ENCODE measurements around the gene RBM23.
A peak's percentile ranks its signal among the peaks of the same experiment; 100 is the strongest.
"Not testable (repeated sequence)": the region's sequence is repeated elsewhere in the genome, so short reads cannot be mapped to it uniquely, and the experiment has no call there.

The RBM23 gene

DNA sequence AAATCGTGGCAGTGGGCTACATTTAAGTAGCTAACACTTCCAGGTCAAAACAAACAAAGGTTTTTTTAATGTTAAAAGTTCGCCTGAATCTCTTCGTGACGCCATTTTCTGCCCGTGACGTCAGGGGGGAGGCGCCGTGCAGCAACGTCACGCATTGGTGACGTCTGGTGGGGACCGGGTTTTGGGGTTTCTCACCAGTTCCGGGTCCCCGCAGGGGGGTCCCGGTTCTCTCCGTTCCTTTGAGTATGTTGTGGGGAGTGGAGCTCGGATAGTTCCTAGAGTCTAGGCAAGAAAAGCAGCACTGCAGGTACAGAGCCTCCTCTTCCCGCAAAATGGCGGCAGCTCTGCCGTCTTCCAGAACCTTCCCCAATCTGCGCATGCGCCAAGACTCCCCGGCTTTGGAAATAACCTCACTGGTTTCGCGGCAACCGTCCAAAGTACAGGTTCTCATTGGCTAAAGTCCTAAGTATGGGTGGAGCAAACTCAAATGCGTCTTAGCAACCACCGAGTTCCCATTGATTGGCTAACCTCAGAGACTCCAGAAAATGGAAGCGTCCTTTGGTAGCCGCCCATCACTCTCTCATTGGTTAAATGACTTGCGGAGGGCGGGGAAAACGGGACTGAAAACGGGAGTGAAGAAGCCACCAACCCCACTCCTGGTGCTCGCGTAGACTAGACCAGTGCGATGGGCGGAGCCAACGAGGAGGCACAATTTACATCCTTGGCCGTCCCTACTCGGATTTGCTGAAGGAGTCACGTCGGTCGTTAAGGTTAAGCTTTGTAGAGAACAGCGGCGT lies at the start of gene RBM23:
RBM23 (minus strand) TSS at position 346 of the 797 bp plus-strand sequence.
- Histone ChIP-seq H3K27me3 (ENCODE audit: control insufficient read depth in 1 of 2, insufficient read depth in 2 of 2, low read length in 2 of 2) (no peaks in the 10 kb centered on the region), H3K4me1 (ENCODE audit: control insufficient read depth in 1 of 2, insufficient read depth in 2 of 2, low read length in 2 of 2) (peaks cover 16% of the 10 kb centered on the region in 2 donors), H3K9me3 (ENCODE audit: control insufficient read depth in 1 of 2, low read length in 2 of 2) (no peaks in the 10 kb centered on the region), H3K36me3 (ENCODE audit: control insufficient read depth in 1 of 2, insufficient read depth in 2 of 2, low read length in 2 of 2) (peaks cover 13 to 33% of the 10 kb centered on the region in 2 donors), H3K4me3 (ENCODE audit: low read depth in 1 of 2, low read length in 2 of 2) (peak within 1 kb of the TSS; percentile 98 to 99), H3K9ac (ENCODE audit: low read depth in 1 of 2, low read length in 2 of 2) (peak within 1 kb of the TSS; percentile 97 to 100), H3K27ac (ENCODE audit: low read depth, low read length) (peak within 1 kb of the TSS; percentile 95)

DNA sequence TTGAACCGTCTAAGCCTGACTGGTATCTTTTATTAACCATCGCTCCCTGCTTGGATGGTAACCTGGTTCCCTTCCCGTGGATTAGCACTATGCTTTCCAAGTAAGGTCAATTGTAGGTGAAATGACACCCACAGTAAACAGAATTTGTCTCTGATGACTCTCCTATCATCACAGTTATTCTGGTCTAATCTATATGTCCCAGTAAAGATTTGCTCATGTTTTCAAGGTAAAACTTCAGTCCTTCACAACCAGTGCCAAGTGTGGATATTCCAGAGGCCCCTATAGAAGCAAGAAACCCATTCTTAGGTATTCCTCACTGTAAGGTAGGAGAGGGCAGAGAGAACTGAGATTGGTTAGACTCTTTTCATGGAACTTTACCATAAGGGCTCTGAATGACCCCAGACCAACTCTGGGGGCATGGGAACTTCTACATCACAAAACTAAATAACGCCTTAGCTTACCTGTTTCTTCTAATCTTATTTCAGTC lies 47.9 kb upstream of the RBM23 start:
- Histone ChIP-seq H3K4me1 (ENCODE audit: control insufficient read depth in 1 of 2, insufficient read depth in 2 of 2, low read length in 2 of 2) (no peaks in the 10 kb centered on the region), H3K27me3 (ENCODE audit: control insufficient read depth in 1 of 2, insufficient read depth in 2 of 2, low read length in 2 of 2) (no peaks in the 10 kb centered on the region), H3K4me3 (ENCODE audit: low read depth in 1 of 2, low read length in 2 of 2) (no peak overlapping the region), H3K27ac (ENCODE audit: low read depth, low read length) (no peak overlapping the region), H3K9ac (ENCODE audit: low read depth in 1 of 2, low read length in 2 of 2) (no peak overlapping the region), H3K36me3 (ENCODE audit: control insufficient read depth in 1 of 2, insufficient read depth in 2 of 2, low read length in 2 of 2) (no peaks in the 10 kb centered on the region), H3K9me3 (ENCODE audit: control insufficient read depth in 1 of 2, low read length in 2 of 2) (no peaks in the 10 kb centered on the region)

DNA sequence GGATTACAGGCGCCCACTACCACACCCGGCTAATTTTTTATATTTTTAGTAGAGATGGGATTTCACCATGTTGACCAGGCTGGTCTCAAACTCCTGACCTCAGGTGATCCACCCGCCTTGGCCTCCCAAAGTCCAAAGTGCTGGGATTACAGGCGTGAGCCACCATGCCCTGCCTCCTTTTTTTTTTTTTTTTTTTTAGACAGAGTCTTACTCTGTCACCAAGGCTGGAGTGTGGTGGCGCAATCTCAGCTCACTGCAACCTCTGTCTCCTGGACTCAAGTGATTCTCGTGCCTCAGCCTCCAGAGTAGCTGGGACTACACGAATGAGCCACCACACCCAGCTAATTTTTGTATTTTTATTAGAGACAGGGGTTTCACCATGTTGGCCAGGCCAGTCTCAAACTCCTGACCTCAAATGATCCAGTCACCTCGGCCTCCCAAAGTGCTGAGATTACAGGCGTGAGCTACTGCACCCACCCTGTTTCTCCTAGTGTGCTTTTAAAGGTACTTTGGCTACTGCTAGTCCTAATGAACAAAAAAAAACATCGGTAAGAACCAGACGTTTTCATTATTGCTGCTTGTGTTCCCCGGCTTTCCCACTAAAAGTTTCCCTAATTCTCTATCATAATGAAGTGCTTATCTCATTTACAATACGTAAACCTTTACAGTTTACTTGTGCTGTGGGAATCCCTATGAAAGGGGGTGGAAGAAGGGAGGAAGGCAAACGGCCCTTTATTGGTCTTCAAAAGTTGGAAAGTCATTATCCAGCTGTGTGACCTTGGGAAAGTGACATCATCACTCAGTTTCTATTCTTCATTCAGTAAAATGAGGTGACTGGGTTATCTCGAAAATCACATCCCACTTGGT lies 47.2 kb upstream of the RBM23 start:
- H3K36me3 ChIP-seq (ENCODE audit: control insufficient read depth in 1 of 2, insufficient read depth in 2 of 2, low read length in 2 of 2); H3K4me3 ChIP-seq (ENCODE audit: low read depth in 1 of 2, low read length in 2 of 2); H3K27me3 ChIP-seq (ENCODE audit: control insufficient read depth in 1 of 2, insufficient read depth in 2 of 2, low read length in 2 of 2): not testable (repeated sequence)

DNA sequence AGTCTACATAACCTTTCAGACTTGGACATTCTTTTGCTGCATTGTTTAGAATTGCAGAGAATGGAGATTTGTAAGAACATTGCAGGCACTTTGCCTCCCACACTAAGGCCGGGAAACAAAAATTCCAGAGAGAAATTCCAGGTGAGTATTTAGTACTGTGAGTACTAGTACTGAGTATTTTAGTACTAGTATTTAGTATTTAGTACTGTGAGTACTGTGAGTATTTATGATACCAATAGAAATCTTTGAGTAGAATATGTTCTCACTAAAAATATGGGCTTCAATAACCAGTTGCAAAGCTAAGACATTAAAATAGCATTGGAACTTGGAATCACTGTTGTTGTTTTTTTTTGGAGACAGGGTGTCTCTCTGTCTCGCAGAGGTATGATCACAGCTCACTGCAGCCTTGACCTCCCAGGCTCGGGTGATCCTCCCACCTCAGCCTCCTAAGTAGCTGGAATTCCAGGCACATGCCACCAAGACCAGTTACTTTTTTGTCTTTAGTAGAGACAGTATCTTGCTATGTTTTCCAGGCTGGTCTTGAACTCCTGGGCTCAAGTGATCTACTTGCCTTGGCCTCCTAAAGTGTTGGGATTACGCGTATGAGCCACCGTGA lies 43.2 kb upstream of the RBM23 start:
- Histone ChIP-seq H3K9ac (ENCODE audit: low read depth in 1 of 2, low read length in 2 of 2) (no peak overlapping the region), H3K27me3 (ENCODE audit: control insufficient read depth in 1 of 2, insufficient read depth in 2 of 2, low read length in 2 of 2) (no peaks in the 10 kb centered on the region), H3K4me1 (ENCODE audit: control insufficient read depth in 1 of 2, insufficient read depth in 2 of 2, low read length in 2 of 2) (no peaks in the 10 kb centered on the region), H3K36me3 (ENCODE audit: control insufficient read depth in 1 of 2, insufficient read depth in 2 of 2, low read length in 2 of 2) (no peaks in the 10 kb centered on the region), H3K27ac (ENCODE audit: low read depth, low read length) (no peak overlapping the region), H3K9me3 (ENCODE audit: control insufficient read depth in 1 of 2, low read length in 2 of 2) (no peaks in the 10 kb centered on the region), H3K4me3 (ENCODE audit: low read depth in 1 of 2, low read length in 2 of 2) (no peak overlapping the region)

More for the DNA sequence above, 47.2 kb upstream of the RBM23 start:
- H3K9me3 ChIP-seq (ENCODE audit: control insufficient read depth in 1 of 2, low read length in 2 of 2); H3K9ac ChIP-seq (ENCODE audit: low read depth in 1 of 2, low read length in 2 of 2); H3K27ac ChIP-seq (ENCODE audit: low read depth, low read length); H3K4me1 ChIP-seq (ENCODE audit: control insufficient read depth in 1 of 2, insufficient read depth in 2 of 2, low read length in 2 of 2): not testable (repeated sequence)

DNA sequence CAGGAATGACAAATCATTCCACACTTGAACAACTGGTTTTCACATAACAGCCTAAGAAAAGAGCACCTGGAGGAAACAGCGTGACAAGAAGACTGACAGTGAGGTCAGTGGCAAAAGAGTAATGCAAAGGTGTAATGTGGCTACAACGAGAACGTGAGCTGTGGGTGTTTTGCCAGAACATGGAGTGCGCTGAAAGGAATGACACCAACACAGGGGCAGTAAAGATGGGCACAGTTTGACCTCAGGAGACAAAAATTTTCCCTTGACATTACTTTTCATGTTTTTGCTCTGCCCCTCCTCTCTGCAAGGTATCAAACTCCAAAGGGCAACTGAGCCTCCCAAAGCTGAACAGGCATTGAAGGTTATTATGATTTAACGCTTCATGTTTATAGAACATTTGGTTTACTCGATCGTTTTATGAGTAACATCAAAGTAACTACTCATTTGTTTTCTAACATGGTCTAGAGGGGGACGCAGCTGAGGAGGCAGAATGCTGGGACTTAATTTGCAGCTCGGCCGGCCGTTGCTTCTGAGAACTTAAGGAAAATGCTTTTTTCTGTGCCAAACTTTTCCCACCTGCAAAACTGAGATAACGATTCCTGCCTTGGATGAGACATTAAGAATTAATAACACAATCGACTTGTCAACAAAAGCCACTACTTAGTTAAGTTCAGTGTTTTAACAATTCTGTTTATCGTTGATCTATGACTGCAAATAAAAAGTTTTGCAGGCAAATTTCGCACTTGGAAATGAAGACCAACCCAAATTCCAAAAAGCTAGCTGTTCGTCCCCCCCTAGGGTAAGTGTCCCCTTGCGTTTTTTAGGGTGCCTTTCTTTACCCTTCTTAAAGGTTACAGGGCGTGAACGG lies 37.0 kb upstream of the RBM23 start:
- H3K27me3 ChIP-seq (ENCODE audit: control insufficient read depth in 1 of 2, insufficient read depth in 2 of 2, low read length in 2 of 2), result no peaks in the 10 kb centered on the region
- peaks cover 0 to 18% of the 10 kb centered on the region in 2 donors for H3K36me3 ChIP-seq (ENCODE audit: control insufficient read depth in 1 of 2, insufficient read depth in 2 of 2, low read length in 2 of 2)
- H3K27ac ChIP-seq (ENCODE audit: low read depth, low read length), result peak overlapping the region; percentile 92
- H3K9ac ChIP-seq (ENCODE audit: low read depth in 1 of 2, low read length in 2 of 2), result peak overlapping the region; percentile 90 to 94
- H3K4me3 ChIP-seq (ENCODE audit: low read depth in 1 of 2, low read length in 2 of 2), result peak overlapping the region; percentile 81 to 91
- H3K4me1 ChIP-seq (ENCODE audit: control insufficient read depth in 1 of 2, insufficient read depth in 2 of 2, low read length in 2 of 2), result peaks cover 9 to 10% of the 10 kb centered on the region in 2 donors
- no peaks in the 10 kb centered on the region for H3K9me3 ChIP-seq (ENCODE audit: control insufficient read depth in 1 of 2, low read length in 2 of 2)

DNA sequence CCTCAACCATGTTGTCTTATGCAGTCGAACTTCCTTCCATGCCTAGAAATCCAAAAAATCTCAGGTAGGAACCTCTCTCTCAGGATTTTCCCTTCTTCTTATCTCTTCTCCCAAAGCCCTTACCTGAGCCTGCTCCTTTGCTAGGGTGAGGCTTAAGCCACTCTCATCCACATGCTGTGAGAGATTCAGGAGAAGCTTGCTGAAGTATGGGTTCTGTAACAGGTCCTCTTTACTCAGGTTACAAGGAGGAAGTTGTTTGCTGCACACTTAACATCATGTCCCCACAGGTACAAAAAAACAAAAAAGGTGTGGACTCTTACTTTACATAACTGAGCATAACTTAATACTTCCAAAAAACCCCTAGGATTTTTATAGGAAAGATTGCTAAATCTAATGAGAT lies 33.5 kb upstream of the RBM23 start:
- H3K9me3 ChIP-seq (ENCODE audit: control insufficient read depth in 1 of 2, low read length in 2 of 2), result no peaks in the 10 kb centered on the region
- H3K4me1 ChIP-seq (ENCODE audit: control insufficient read depth in 1 of 2, insufficient read depth in 2 of 2, low read length in 2 of 2), result peaks cover 9 to 10% of the 10 kb centered on the region in 2 donors
- H3K9ac ChIP-seq (ENCODE audit: low read depth in 1 of 2, low read length in 2 of 2), result no peak overlapping the region
- H3K27ac ChIP-seq (ENCODE audit: low read depth, low read length), result no peak overlapping the region
- no peaks in the 10 kb centered on the region for H3K27me3 ChIP-seq (ENCODE audit: control insufficient read depth in 1 of 2, insufficient read depth in 2 of 2, low read length in 2 of 2)
- peaks cover 5 to 38% of the 10 kb centered on the region in 2 donors for H3K36me3 ChIP-seq (ENCODE audit: control insufficient read depth in 1 of 2, insufficient read depth in 2 of 2, low read length in 2 of 2)
- no peak overlapping the region for H3K4me3 ChIP-seq (ENCODE audit: low read depth in 1 of 2, low read length in 2 of 2)

DNA sequence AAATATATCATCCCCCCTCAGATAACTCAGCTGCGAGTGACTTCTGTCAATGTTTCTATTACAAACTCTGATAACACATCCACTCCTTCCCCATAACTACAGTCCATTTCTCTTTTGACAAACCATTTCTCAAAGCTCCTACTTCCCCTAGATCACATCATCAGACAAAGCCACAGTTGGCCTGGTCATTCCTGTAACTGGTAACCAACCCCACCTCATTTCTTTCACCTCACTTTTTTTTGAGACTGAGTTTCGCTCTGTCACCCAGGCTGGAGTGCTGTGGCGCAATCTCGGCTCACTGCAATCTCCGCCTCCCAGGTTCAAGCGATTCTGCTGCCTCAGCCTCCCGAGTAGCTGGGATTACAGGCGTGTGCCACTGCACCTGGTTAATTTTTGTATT lies 32.8 kb upstream of the RBM23 start:
- H3K27ac ChIP-seq (ENCODE audit: low read depth, low read length); H3K9me3 ChIP-seq (ENCODE audit: control insufficient read depth in 1 of 2, low read length in 2 of 2): not testable (repeated sequence)
- peaks cover 10 to 44% of the 10 kb centered on the region in 2 donors for H3K36me3 ChIP-seq (ENCODE audit: control insufficient read depth in 1 of 2, insufficient read depth in 2 of 2, low read length in 2 of 2)

DNA sequence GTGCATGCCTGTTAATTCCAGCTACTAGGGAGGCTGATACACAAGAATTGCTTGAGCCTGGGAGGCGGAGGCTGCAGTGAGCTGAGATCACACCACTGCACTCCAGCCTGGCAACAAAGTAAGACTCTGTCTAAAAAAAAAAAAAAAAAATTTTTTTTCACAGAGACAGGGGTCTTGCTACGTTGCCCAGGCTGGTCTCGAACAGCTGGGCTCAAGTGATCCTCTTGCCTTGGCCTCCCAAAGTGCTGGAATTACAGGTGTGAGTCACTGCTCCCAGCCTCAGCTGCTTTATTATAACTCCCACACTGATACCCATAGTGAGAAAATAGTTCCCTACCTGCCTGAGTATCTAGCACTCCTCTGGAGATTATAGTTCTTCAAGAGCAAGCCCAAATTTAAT lies 26.7 kb upstream of the RBM23 start:
- peaks cover 13 to 51% of the 10 kb centered on the region in 2 donors for H3K36me3 ChIP-seq (ENCODE audit: control insufficient read depth in 1 of 2, insufficient read depth in 2 of 2, low read length in 2 of 2)
- no peak overlapping the region for H3K27ac ChIP-seq (ENCODE audit: low read depth, low read length)
- no peak overlapping the region for H3K9ac ChIP-seq (ENCODE audit: low read depth in 1 of 2, low read length in 2 of 2)
- H3K4me3 ChIP-seq (ENCODE audit: low read depth in 1 of 2, low read length in 2 of 2), result no peak overlapping the region
- no peaks in the 10 kb centered on the region for H3K4me1 ChIP-seq (ENCODE audit: control insufficient read depth in 1 of 2, insufficient read depth in 2 of 2, low read length in 2 of 2)
- H3K27me3 ChIP-seq (ENCODE audit: control insufficient read depth in 1 of 2, insufficient read depth in 2 of 2, low read length in 2 of 2), result no peaks in the 10 kb centered on the region
- H3K9me3 ChIP-seq (ENCODE audit: control insufficient read depth in 1 of 2, low read length in 2 of 2), result no peaks in the 10 kb centered on the region

More for the DNA sequence above, 32.8 kb upstream of the RBM23 start:
- H3K27me3 ChIP-seq (ENCODE audit: control insufficient read depth in 1 of 2, insufficient read depth in 2 of 2, low read length in 2 of 2); H3K4me3 ChIP-seq (ENCODE audit: low read depth in 1 of 2, low read length in 2 of 2); H3K9ac ChIP-seq (ENCODE audit: low read depth in 1 of 2, low read length in 2 of 2): not testable (repeated sequence)
- H3K4me1 ChIP-seq (ENCODE audit: control insufficient read depth in 1 of 2, insufficient read depth in 2 of 2, low read length in 2 of 2), result peaks cover 9 to 10% of the 10 kb centered on the region in 2 donors

DNA sequence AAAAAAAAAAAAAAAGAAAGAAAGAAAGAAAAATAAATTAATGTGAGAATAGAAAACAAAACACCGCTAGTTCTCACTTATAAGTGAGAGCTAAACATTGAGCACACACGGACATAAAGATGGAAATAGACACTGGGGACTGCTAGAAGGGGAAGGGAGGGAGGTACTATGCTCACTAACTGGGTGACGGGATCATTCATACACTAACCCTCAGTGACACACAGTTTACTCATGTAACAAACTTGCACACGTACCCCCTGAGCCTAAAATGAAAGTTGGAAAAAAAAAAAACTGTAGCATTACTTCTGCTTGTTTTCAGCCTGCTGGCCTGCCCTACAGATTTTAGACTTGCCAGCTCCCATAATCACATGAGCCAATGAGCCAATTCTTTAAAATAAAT lies 20.7 kb upstream of the RBM23 start:
- H3K27me3 ChIP-seq (ENCODE audit: control insufficient read depth in 1 of 2, insufficient read depth in 2 of 2, low read length in 2 of 2), result no peaks in the 10 kb centered on the region
- H3K9ac ChIP-seq (ENCODE audit: low read depth in 1 of 2, low read length in 2 of 2), result no peak overlapping the region
- no peaks in the 10 kb centered on the region for H3K4me1 ChIP-seq (ENCODE audit: control insufficient read depth in 1 of 2, insufficient read depth in 2 of 2, low read length in 2 of 2)
- H3K36me3 ChIP-seq (ENCODE audit: control insufficient read depth in 1 of 2, insufficient read depth in 2 of 2, low read length in 2 of 2), result peaks cover 0 to 23% of the 10 kb centered on the region in 2 donors
- H3K4me3 ChIP-seq (ENCODE audit: low read depth in 1 of 2, low read length in 2 of 2), result no peak overlapping the region
- H3K27ac ChIP-seq (ENCODE audit: low read depth, low read length), result no peak overlapping the region
- no peaks in the 10 kb centered on the region for H3K9me3 ChIP-seq (ENCODE audit: control insufficient read depth in 1 of 2, low read length in 2 of 2)

All from duodenal mucosa (tissue), 2 donors.